Lung (tissue), 12 donors: Measurements from ENCODE around the gene TSEN15. TPM values are rescaled to one million over a fixed set of nuclear protein-coding genes. Genes with fewer than 3 reads are reported as not detected.

Experiments
- ATAC-seq: fragments of 200-7000 bp; cut with Tn5 transposase; one replicate; pipeline ENCODE4 v1.9.1; 2020; ENCODE audit warnings: moderate number of reproducible peaks; ENCODE audit not compliant: insufficient read depth, low FRiP score
- DNase-seq, 3 donors: peaks; one replicate each; pipeline ENCODE4 v3.0.0-alpha.2; 2013 to 2017
- H3K27ac ChIP-seq, 2 donors: one replicate each; pipeline ENCODE4 v1.5.1; 2013; ENCODE audit warnings: mild to moderate bottlenecking in 2 of 2, moderate library complexity in 2 of 2, control low read depth in 1 of 2, inconsistent platforms in 1 of 2, low read depth in 1 of 2, low read length in 1 of 2
- H3K27me3 ChIP-seq, 3 donors: one replicate each; pipeline ENCODE4 v1.5.1; 2013; ENCODE audit warnings: low read length in 2 of 3; ENCODE audit not compliant: control insufficient read depth in 3 of 3, insufficient read depth in 3 of 3
- H3K36me3 ChIP-seq, 4 donors: one replicate each; pipeline ENCODE4 v1.5.1; 2013; ENCODE audit warnings: low read length in 4 of 4, mild to moderate bottlenecking in 1 of 4, moderate library complexity in 1 of 4; ENCODE audit not compliant: control insufficient read depth in 4 of 4, insufficient read depth in 4 of 4
- H3K4me1 ChIP-seq, 5 donors: one replicate each; pipeline ENCODE4 v1.5.1; 2013; ENCODE audit warnings: low read length in 5 of 5, mild to moderate bottlenecking in 2 of 5, moderate library complexity in 1 of 5; ENCODE audit not compliant: control insufficient read depth in 5 of 5, insufficient read depth in 5 of 5
- H3K4me3 ChIP-seq: one replicate; pipeline ENCODE4 v1.5.1; 2013; ENCODE audit warnings: mild to moderate bottlenecking, control low read depth, moderate library complexity
- H3K9ac ChIP-seq, 2 donors: one replicate each; pipeline ENCODE4 v1.5.1; 2013; ENCODE audit warnings: low read length in 2 of 2, control low read depth in 1 of 2; ENCODE audit not compliant: insufficient read depth in 1 of 2
- H3K9me3 ChIP-seq, 4 donors: one replicate each; pipeline ENCODE4 v1.5.1; 2013; ENCODE audit warnings: low read length in 3 of 4, mild to moderate bottlenecking in 1 of 4, moderate library complexity in 1 of 4; ENCODE audit not compliant: control insufficient read depth in 4 of 4, insufficient read depth in 3 of 4
- CTCF ChIP-seq: IDR thresholded peaks from 2 replicates; pipeline ENCODE4 v1.5.1; 2012; ENCODE audit warnings: mild to moderate bottlenecking; ENCODE audit errors: control extremely low read depth, extremely low read depth
- WGBS, 2 donors: extraction: QIAGEN DNeasy Blood & Tissue Kit; methylation state at CpG; one replicate each; pipeline ENCODE4 v1.1.7; 2013; 5-methylcytosine and 5-hydroxymethylcytosine counted together
- polyA plus RNA-seq, 2 donors: library from polyadenylated mRNA; stranded (reverse); fragments of 200-250 nt; gene quantifications; one replicate each; pipeline ENCODE4 v1.2.1, GENCODE V29; 2013
- total RNA-seq, 2 donors: library from RNA; depleted of rRNA in 1 of 2; stranded (reverse); fragments of >200 nt in 1 of 2; gene quantifications; one replicate each; pipeline ENCODE4 v1.2.1, GENCODE V29; 2014 to 2021
- donor health status: control.
- donor health status: control.
- donor health status: Bipolar disorder and iron deficiency.
- donor health status: healthy.
- donor health status: DM: yes; HTN: yes; CAD: no.

Gene TSEN15
- total and polyA plus RNA-seq, 4 donors = 18.8 to 32.8 (median 31.1) TPM

- no peaks in the 10 kb centered on the region for H3K27me3 ChIP-seq
- H3K9ac ChIP-seq = no peak overlapping the region
- TF ChIP-seq CTCF = no peak
- 59 to 75% methylated on average over 2 of the region's 2 CpGs for WGBS, 2 donors
- DNase-seq = peak; percentile 89 to 97 (median 95)
- no peak overlapping the region for H3K4me3 ChIP-seq
- H3K36me3 ChIP-seq = no peaks in the 10 kb centered on the region
- no peaks in the 10 kb centered on the region for H3K9me3 ChIP-seq
- no peak for ATAC-seq
- H3K27ac ChIP-seq = no peak overlapping the region
- H3K4me1 ChIP-seq = peaks cover 1 to 49% (median 20%) of the 10 kb centered on the region in 5 donors
Observed at GRCh38 chr1:184022668-184023067, 28.9 kb upstream of the TSEN15 start.

GRCh38 chr1:184023171-184023570 is 28.4 kb upstream of the TSEN15 start:
- Histone ChIP-seq H3K27ac (no peak overlapping the region), H3K9me3 (no peaks in the 10 kb centered on the region), H3K36me3 (no peaks in the 10 kb centered on the region), H3K4me3 (no peak overlapping the region), H3K9ac (no peak overlapping the region), H3K4me1 (peaks cover 1 to 54% (median 25%) of the 10 kb centered on the region in 5 donors), H3K27me3 (no peaks in the 10 kb centered on the region)
- DNase-seq = peak in 2 of 3 donors; percentile 65 to 75
- ATAC-seq = no peak
- no peak for TF ChIP-seq CTCF

- no peak overlapping the region for H3K9ac ChIP-seq
- ATAC-seq (no peak), DNase-seq (peak; percentile 47 to 85 (median 67))
- no peak for TF ChIP-seq CTCF
- no peaks in the 10 kb centered on the region for H3K9me3 ChIP-seq
- peaks cover 1 to 62% (median 25%) of the 10 kb centered on the region in 5 donors for H3K4me1 ChIP-seq
- no peak overlapping the region for H3K27ac ChIP-seq
- no peak overlapping the region for H3K4me3 ChIP-seq
- no peaks in the 10 kb centered on the region for H3K27me3 ChIP-seq
- no peaks in the 10 kb centered on the region for H3K36me3 ChIP-seq
- 62 to 77% methylated on average over 1 of the region's 1 CpG for WGBS, 2 donors
Observed at GRCh38 chr1:184025242-184025675, 26.3 kb upstream of the TSEN15 start.
